ENCODE measurements around the gene S100A13.

DNA sequence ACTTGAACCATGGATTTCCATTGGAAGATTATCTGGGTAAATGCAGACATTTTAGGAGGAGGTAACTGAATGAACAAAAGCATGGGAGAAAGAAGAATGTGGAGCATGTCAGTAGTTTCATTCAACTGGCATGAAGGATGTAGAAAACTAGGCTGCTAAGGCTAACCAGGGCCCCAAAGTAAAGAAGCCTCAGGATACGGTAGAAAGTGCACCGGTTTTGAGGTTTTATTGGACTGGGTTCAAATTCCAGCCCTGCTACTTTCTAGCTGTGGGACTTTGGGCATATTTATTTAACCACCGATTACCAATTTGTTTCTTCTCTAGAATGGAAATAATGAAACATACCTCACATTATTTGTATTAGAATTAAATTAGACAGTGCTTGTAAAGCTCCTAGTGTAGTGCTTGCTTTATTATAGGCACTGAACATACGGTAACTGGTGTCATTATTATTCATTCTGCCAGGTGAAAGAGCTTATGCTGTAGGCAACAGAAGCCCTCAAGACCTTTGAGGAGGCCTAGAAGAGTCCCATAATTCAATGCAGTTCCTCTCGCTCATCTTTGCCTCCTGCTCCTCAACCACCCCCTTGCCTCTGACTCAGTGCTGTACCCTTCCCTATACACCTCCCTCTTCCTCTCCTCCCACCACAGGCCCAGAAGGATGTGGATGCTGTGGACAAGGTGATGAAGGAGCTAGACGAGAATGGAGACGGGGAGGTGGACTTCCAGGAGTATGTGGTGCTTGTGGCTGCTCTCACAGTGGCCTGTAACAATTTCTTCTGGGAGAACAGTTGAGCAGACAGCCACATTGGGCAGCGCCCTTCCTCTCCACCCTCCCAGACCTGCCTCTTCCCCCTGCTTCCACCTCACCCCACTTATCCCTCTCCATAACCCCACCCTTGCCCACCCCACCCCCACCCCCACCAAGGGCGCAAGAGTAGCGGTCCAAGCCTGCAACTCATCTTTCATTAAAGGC lies 4.0 kb upstream of the S100A13 start:
- TF ChIP-seq, protein P1, sequence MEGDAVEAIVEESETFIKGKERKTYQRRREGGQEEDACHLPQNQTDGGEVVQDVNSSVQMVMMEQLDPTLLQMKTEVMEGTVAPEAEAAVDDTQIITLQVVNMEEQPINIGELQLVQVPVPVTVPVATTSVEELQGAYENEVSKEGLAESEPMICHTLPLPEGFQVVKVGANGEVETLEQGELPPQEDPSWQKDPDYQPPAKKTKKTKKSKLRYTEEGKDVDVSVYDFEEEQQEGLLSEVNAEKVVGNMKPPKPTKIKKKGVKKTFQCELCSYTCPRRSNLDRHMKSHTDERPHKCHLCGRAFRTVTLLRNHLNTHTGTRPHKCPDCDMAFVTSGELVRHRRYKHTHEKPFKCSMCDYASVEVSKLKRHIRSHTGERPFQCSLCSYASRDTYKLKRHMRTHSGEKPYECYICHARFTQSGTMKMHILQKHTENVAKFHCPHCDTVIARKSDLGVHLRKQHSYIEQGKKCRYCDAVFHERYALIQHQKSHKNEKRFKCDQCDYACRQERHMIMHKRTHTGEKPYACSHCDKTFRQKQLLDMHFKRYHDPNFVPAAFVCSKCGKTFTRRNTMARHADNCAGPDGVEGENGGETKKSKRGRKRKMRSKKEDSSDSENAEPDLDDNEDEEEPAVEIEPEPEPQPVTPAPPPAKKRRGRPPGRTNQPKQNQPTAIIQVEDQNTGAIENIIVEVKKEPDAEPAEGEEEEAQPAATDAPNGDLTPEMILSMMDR (IDR thresholded peaks at IDR 0.05): no peak
- TF ChIP-seq, protein P2, sequence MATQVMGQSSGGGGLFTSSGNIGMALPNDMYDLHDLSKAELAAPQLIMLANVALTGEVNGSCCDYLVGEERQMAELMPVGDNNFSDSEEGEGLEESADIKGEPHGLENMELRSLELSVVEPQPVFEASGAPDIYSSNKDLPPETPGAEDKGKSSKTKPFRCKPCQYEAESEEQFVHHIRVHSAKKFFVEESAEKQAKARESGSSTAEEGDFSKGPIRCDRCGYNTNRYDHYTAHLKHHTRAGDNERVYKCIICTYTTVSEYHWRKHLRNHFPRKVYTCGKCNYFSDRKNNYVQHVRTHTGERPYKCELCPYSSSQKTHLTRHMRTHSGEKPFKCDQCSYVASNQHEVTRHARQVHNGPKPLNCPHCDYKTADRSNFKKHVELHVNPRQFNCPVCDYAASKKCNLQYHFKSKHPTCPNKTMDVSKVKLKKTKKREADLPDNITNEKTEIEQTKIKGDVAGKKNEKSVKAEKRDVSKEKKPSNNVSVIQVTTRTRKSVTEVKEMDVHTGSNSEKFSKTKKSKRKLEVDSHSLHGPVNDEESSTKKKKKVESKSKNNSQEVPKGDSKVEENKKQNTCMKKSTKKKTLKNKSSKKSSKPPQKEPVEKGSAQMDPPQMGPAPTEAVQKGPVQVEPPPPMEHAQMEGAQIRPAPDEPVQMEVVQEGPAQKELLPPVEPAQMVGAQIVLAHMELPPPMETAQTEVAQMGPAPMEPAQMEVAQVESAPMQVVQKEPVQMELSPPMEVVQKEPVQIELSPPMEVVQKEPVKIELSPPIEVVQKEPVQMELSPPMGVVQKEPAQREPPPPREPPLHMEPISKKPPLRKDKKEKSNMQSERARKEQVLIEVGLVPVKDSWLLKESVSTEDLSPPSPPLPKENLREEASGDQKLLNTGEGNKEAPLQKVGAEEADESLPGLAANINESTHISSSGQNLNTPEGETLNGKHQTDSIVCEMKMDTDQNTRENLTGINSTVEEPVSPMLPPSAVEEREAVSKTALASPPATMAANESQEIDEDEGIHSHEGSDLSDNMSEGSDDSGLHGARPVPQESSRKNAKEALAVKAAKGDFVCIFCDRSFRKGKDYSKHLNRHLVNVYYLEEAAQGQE (IDR thresholded peaks at IDR 0.05; ENCODE audit: insufficient read depth in 1 of 2, low read depth in 2 of 2, low read length in 1 of 2): no peak
- TF ChIP-seq POLR2AphosphoS5 (IDR thresholded peaks at IDR 0.05; ENCODE audit: low read depth, low read length) (no peak), SIN3A (IDR thresholded peaks at IDR 0.05; ENCODE audit: borderline replicate concordance, insufficient read depth, low read depth, low read length) (no peak)

Measured in Panc1 (cell line).